Hepatocyte (in vitro differentiated cells): ENCODE measurements around the gene CP.

Source experiments
- EZH2phosphoT487 ChIP-seq: fragments of 200-600 bp; sonication (generic); IDR thresholded peaks from one replicate; pipeline ENCODE4 v1.6.1; 2018; ENCODE audit warnings: antibody characterized with exemption, mild to moderate bottlenecking, low read depth, moderate library complexity; ENCODE audit not compliant: unreplicated experiment, severe bottlenecking
- TF ChIP-seq, protein P1 (sequence below): fragments of 200-600 bp; sonication (generic); IDR thresholded peaks from 2 replicates; pipeline ENCODE4 v1.5.1; 2016; ENCODE audit warnings: antibody characterized with exemption, mild to moderate bottlenecking; ENCODE audit not compliant: poor library complexity

DNA sequence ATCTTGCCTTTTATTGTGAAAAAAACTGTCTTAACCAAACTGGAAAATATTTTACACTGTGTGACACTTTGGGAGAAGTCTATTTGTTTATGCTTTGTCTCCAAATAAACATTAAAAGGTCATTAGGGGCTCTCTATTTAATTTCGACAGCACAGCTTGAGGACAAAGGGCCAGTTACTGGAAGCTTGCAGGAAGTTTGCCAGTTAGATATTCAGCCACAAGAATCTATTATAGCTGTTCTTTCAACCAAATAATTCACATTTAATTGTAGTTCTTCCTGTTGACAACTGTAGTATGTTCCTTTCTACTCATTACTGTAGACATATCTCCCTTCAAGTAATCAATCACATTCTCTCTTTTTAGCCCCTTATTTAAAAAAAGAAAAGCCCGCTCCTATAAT is 6.1 kb downstream of the CP start:
- TF ChIP-seq, protein P1, sequence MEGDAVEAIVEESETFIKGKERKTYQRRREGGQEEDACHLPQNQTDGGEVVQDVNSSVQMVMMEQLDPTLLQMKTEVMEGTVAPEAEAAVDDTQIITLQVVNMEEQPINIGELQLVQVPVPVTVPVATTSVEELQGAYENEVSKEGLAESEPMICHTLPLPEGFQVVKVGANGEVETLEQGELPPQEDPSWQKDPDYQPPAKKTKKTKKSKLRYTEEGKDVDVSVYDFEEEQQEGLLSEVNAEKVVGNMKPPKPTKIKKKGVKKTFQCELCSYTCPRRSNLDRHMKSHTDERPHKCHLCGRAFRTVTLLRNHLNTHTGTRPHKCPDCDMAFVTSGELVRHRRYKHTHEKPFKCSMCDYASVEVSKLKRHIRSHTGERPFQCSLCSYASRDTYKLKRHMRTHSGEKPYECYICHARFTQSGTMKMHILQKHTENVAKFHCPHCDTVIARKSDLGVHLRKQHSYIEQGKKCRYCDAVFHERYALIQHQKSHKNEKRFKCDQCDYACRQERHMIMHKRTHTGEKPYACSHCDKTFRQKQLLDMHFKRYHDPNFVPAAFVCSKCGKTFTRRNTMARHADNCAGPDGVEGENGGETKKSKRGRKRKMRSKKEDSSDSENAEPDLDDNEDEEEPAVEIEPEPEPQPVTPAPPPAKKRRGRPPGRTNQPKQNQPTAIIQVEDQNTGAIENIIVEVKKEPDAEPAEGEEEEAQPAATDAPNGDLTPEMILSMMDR: no peak
- TF ChIP-seq EZH2phosphoT487: no peak
